HG02981 (cell line): ENCODE results near the gene DNAJA2.

ENCODE experiments used
- ATAC-seq: cut with Tn5 transposase; IDR thresholded peaks from one replicate; pipeline ENCODE4 v1.9.1; 2021; ENCODE audit warnings: mild to moderate bottlenecking, moderate library complexity; ENCODE audit not compliant: unreplicated experiment

DNAJA2 gene

DNA sequence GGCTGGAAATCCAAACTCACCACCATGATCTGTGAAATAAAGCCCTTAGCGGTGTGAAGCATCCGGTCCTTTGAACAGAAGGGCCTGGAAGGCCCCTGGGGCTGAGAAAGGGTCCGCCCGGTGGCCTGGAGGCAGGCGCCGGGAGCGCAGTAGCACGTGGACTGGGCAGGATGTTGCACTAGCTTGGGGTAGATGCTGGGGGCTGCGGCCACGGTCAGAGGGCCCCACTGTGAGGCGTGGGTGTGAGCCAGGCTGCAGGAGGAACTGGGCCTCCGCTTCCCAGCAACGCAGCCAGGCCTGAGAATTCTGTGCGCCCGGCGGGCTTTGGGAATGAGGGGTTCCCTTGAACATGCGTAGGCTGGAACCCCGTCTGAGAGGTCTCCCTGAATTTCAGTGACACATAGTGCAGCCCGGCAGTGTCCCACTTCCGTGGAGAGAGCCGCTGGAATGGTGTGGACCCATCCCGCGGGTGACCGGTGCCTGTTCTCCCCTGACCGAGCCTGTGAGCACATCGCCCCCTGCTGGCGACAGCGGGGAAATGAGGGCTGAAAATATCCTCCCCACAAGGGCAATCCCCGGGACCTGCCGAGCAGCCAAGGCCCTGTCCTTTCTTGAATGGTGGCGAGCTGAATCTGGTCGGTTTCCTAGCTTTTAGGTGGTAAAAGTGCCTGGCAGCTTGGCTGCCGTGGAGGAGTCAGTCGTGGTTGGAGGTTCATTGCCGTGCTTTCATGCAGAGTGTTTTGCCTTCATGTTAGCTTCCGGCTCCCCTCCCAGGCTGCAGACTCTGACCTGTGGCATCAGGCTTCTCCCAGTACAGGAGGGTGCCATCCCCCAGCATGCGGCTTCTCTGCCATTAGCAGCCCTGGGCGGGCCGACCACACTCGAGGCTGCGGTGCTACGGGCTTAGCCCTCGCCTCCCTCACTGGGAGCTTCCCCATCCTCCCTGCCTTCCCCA is 43.8 kb downstream of the DNAJA2 start:
- ATAC-seq: peak; percentile 60

DNA sequence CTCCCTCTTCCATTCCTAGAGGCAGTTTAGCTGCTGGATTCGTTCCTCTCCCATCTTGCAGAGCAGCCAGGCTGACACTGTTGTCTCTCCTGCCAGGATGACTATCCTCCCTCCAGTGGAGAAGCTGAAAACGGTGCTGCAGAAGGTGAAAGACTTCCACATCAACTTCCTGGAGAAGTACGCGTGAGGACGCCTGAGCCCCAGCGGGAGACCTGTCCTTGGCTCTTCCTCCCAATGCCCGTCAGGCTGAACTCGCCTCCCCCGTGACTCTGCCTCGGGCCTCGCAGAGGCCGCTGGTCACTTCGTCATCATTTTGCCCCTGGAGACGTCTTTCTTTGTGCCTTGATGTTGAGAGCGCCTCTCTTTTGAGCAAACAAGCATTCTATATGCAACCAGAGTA is 44.7 kb downstream of the DNAJA2 start:
- no peak for ATAC-seq

DNA sequence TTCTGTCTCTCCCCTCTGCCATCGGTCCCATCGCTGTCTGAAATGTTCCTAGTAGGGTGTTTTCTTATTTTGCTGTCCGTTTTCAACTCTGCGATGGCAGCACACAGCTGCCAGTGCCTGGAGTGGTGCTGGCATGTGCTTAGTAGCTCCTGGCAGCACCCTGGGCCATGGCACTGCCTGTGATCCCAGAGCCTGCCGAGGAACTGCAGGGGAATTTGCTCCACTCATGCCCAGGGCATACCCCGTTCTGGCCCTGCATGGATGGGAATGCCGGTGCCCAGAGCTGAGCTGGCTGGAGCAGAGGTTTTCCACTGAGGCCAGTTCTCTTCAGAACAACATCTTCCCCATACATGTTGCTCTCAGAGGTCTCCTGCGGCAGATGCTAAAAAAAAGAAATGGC is 46.2 kb downstream of the DNAJA2 start:
- ATAC-seq: no peak

DNA sequence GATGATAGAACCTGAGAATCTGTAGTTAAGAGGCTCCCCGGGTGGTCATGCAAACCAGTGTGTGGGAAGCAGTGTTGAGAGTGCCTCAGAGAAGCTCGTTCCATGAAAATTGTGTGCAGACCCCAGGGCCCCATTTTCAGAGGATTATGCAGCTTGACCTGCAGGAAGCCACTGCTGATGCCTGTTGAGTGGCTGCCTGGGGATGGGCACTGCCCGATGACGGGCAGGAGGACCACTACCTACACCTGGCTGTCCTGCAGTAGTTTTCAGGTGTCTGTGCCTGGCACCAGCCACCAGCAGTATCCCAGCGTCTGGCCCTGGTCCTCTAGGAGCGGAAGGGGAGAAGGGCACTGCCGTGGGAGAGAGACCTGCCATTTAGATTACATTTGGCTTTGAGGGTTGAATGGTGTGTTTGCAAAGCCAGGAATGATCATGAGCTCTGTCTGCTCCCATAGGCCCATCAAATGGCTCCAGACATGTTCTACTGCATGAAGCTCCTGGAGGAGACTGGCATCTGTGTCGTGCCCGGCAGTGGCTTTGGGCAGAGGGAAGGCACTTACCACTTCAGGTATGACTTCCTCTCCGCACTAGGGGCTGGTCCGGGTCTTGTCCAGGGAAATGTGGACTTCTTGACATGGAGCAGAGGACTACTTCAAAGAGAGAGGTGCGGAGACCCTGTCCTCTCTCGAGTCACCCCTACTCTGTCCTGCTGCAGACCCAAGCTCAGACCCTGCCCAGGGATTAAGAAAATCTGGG is 46.8 kb downstream of the DNAJA2 start:
- ATAC-seq: no peak

DNA sequence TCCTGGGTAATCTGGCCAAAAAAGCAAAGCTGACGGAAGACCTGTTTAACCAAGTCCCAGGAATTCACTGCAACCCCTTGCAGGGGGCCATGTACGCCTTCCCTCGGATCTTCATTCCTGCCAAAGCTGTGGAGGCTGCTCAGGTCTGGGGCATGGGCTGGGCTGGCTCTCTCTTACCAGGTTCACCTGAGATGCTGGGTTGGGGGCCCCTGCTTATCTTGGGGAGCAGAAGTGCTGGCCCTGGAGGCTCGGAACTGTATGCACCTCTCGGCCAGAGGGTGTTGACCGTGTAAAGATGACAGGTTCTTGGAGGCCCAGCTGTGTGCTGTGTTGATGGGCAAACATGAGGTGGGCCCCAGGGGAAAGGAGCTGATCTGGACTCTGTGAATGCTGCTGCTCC is 49.1 kb downstream of the DNAJA2 start:
- ATAC-seq: no peak

DNA sequence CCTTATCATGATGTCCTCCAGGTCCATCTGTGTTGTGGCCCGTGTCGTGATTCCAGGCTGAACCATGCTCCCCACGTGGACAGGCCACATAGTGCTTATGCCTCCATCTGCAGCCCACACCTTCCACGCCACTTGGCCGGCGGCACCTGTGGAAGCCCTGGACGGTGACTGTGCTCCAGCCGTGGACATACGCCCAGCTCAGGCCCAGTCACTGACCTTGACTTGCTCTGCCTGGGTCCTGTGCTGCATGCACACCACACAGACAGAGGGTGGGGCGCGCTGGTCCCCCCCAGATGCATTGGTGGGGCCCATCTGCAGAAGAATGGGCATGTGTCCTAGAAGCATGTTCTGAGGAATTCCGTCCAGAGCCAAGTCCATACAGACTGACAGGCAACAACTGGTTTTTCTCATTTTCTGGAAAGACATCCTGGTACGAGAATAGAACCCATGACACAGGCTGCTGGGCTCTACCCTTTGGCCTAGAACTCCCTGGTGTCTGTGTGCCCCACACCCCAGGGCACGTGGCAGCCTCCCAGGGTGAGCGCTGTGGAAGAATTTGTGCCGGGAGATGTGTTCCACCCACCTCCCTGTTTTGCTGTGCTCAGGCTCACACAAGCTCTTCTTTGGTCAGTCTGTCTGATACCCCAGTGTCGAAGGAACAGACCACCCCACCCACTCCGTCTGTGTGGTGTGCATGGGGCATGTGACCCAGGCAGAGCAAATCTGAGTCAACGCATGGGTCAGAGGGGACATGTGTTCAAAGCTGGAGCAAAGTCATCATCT is 49.8 kb downstream of the DNAJA2 start:
- ATAC-seq: no peak

DNA sequence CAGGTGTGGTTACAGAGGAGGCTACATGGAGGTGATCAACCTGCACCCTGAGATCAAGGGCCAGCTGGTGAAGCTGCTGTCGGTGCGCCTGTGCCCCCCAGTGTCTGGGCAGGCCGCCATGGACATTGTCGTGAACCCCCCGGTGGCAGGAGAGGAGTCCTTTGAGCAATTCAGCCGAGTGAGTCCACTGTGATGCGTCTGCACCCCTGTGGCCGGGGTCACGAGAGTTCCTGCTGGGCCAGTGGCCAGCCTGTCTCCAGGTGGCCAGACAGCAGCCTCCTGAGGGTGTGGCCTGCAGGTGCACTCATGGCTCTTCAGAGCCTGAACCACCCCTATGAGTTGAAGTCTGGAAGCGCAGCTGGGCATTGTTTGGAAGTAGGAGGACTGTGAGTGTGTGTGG is 51.2 kb downstream of the DNAJA2 start:
- no peak for ATAC-seq

DNA sequence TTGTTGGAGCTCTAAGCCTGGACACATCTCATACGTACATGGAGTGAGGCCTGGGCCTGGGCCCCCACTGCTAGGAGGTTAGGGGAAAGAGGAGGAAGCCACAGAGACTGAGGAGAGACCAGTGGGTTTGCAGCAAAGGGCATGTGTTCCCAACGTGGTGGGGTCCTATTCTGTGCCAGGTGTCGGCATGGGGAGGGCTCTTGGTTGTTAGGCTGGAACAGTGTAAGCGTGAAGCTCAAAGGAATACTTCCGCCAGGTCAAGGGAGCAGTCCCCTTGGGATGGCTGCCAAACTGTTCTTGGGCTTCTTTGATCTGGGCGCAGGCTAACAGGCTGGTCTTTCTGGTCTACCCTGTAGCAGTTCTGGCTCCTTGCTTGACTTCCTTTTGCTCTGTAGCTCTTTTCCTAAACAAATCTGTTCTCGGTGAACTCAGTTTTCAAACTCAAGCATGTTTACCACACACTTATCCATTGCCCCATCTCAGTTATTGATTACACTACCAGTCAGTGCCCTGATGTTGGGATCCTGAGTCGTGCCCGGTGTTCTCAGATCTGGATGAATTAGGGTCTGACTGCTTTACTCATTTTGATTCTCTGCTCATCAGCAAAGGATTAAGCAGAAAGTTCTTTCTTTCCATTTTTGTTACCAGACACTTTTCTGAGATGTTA is 52.9 kb downstream of the DNAJA2 start:
- no peak for ATAC-seq

DNA sequence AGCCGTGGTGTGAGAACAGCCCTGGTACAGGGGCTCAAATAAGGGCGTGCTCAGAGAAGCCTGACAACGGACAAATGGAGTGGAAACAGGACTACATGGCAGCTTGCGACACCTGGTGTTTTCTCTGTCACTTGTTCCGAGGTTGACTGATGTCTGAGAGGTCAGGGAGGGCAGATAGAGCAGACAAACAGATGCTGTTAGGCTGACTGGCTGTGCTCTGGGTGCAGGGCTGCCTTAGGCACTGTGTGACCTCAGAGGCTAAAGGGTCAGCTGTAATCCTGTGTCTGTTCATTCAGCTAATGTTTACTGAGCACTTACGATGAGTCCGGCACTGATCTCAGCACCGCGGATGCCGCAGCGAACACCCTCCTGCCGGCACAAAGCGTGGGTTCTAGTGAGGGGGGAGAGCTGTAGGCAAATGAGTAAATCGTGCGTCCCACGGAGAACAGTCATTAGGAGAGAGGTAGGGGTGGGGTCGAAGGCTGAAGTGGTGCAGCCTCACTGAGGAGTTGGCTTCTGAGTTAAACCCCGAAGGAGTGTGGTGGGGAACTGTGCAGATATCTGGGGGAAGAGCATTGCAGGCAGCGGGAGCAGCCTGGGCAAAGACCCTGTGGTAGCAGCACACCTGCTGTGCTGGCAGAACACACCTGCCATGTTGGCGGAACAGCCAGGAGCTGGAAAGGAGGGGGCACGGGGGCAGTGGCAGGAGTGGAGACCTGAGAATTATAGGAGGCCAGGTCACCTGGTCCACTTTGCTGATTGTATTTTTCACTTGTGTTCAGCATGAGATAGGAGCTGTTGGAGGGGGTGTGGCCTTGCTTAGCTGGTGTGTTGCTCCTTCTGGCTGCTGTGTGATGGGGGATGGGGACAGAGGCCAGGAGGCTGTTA is 54.3 kb downstream of the DNAJA2 start:
- peak; percentile 86 for ATAC-seq

DNA sequence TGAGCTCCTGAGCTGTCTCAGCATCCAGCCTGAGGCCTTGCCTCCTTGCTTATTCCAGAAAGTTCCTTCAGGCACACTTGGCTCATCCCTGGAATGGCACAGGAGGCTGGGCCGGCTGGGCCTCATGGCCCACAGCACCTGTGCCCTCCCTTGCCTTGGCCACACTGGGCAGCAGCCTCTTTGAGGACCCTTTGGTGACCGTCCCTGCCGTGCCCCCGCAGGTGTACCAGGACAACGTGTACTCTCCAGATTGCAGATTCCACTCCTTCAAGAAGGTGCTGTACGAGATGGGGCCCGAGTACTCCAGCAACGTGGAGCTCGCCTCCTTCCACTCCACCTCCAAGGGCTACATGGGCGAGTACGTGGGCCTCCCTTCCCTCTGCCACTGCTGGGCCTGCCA is 55.1 kb downstream of the DNAJA2 start:
- no peak for ATAC-seq

DNA sequence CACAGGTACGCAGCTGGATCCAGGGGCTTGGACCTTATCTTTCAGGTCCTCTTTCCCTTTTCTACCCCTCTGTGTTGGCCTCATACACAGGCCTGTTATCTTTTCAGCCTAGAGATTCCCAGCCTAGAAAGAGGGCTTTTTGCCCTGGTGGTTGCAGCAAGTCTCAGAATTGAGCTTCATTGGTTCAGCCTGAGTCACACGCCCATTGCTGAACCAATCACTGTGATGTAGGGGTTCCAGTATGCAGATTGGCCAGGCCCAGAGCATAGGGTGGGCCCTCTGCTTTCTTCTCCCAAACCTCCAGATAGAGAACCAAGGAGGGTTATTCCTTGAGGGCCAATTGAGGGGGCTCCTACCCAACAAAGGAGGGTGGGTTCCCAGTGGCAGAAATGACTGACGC is 56.5 kb downstream of the DNAJA2 start:
- no peak for ATAC-seq

DNA sequence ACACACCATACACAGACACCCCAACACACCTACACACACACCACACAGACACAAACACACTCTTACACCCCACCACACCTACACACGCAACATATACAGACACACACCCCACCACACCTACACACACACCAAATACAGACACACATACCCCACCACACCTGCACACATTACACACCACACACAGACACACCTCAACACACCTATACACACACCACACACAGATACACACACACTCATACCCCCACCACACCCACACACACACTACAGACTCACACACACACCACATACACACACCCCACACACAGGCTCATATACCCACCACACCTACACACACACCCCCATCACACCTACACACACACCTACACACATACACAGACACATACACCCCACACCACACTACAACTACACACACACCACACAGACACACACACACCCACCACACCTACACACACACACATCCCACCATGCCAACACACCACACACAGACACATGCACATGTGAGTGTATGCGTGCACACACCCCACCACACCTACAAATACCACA is 57.9 kb downstream of the DNAJA2 start:
- no peak for ATAC-seq

DNA sequence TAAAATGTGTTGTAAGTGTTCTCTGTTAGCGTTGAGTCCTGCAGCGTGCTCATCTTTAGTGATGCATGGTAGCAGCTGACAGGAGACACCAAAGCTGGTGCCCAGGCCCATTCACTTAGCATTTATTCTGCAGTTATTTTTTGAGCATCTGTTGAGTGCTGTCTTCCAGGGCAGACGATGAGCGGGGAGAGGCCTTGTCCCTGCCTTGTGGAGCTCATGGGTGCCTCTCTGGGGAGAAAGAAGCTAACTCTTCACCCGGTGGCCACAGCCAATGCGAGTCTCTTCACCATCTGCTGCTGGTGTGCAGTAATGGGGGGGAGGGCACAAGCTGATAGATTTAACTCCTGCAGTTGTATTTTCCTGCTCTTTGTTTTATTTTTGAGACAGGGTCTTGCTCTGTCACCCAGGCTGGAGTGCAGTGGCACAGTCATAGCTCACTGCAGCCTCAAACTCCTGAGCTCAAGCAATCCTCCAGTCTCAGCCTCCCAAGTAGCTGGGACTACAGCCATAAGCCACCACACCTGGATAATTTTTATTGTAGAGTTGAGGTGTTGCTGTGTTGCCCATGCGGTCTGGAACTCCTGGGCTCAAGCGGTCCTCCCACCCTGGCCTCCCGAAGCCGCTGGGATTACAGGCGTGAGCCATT is 58.8 kb downstream of the DNAJA2 start:
- no peak for ATAC-seq

DNA sequence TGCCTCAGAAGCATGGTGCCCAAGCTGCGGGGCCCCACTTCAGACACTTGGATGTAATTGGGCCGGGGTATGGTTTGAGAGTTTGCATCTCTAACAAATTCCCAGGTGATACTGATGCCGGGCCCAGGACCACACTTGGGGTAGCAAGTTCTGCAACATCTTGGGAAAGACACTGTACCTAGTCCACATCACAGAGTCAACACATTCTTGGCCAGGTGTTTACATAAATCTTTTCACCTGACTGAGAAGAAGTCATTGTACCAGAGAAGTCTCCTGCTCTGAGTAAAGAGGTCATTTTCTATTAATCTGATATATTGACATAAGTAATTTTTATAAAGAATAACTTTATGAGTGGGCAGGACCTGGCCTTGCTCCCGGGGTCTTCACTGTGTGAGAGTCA is 61.8 kb downstream of the DNAJA2 start:
- ATAC-seq: no peak

DNA sequence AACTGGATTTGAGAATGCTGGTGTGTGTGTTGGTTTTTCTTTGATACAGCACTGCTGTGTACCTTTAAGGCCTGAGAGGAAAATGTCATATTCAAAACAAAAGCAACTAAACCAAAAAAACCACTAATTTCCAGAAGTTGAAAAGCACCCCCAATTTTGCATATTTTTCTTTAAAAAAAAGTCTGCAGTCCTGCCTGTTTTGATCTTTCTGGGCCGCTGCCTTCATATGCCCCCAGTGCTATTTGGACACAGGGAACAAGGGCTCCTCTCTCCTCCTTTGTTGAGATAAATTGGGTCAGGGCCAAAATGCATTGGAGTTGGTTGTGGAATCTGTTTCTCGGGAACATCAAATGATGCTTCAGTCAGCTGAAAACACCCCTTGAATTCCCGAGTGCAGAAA is 62.4 kb downstream of the DNAJA2 start:
- peak; percentile 73 for ATAC-seq

DNA sequence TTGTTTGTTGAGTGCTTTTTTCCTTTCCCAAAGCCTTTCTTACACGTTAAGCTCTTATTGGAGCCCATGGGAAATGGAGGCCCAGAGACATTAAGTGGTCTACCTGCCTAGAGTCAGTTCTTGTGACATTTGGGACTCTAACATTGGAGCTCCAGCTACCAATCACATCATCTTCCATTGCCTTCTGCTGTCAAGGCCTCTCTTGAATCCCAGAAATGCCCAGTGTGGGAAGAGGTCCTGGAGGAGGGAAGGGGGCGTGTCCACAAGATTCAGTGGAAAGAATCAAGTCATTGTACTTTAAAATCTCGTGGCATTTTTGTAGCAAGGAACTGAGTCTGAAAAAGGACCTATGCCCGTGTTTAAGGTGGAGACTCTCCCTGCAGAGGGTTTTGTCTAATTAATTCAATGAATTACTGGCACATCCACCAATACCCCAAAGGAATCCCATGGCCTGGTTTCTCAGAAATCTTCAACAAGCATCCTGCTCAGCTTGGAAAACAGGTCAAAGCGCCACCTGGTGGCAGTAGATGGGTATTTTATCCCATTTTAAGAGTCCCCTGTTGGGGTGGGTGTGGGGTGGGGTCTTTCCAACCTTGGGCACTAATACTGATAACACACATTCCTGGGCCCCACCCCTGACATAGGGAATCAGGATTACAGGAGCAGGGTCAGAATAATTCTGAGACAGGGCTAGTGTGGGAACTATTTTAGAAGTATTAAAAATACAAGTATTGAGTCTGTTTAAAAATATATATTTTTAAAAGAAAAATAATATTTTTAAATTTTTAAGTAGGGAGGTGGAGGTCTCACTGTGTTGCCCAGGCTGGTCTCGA is 64.7 kb downstream of the DNAJA2 start:
- ATAC-seq: no peak

DNA sequence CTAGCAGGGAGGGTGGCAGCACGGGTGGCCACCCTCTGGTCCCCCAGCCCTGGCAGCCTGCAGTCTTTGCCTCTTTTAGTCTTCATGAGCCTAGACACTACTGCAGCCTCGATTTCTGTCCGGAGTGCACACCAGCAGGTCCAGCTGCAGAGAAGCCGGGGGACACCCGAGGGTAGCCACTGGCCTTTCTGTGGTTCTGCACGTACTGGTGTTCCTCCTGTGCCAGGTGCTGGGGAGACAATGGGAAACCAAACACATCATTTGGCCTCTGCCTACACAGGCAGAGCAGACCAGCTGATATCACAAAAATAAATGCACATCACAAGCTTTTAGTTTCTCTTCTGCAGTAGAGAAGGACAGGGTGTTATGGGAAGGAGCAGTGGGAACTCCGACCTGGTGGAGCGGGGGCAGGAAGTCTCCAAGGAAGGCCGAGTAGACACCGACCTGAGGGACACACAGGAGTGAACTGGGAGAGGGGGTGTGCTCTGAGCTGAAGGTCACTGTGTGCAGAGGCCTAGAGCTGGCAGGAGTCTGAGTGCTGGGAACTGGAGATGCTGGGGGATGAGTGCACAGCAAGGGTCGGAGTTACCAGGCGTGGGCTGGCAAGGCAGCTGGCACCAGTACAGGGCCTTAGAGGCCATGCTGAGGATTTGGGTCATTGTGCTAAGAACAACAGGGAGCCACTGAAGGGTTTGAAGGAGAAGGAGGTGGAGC is 66.3 kb downstream of the DNAJA2 start:
- ATAC-seq: no peak
